IPS-NIHi11 (cell line): ENCODE data around the gene PIBF1.
"Not testable (repeated sequence)": the region's sequence is repeated elsewhere in the genome, so short reads cannot be mapped to it uniquely, and the experiment has no call there.

Source experiments
- DNase-seq: peaks from one replicate; pipeline ENCODE4 v3.0.0; 2012; ENCODE audit warnings: mixed read lengths, low spot score

Gene PIBF1, protein sequence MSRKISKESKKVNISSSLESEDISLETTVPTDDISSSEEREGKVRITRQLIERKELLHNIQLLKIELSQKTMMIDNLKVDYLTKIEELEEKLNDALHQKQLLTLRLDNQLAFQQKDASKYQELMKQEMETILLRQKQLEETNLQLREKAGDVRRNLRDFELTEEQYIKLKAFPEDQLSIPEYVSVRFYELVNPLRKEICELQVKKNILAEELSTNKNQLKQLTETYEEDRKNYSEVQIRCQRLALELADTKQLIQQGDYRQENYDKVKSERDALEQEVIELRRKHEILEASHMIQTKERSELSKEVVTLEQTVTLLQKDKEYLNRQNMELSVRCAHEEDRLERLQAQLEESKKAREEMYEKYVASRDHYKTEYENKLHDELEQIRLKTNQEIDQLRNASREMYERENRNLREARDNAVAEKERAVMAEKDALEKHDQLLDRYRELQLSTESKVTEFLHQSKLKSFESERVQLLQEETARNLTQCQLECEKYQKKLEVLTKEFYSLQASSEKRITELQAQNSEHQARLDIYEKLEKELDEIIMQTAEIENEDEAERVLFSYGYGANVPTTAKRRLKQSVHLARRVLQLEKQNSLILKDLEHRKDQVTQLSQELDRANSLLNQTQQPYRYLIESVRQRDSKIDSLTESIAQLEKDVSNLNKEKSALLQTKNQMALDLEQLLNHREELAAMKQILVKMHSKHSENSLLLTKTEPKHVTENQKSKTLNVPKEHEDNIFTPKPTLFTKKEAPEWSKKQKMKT

GRCh38 chr13:72781451-72782439 is at the start of gene PIBF1, which contains the start of gene DIS3:
Gene PIBF1 (plus strand): TSS chr13:72782133. CDS start chr13:72783470, 1,337 bp downstream.
Gene DIS3 (minus strand): TSS chr13:72781900. CDS start chr13:72781832, 68 bp downstream.
- peak; percentile 97 for DNase-seq

- no peak for DNase-seq
Measured at GRCh38 chr13:72737033-72737432, 44.9 kb upstream of the PIBF1 start.

DNA sequence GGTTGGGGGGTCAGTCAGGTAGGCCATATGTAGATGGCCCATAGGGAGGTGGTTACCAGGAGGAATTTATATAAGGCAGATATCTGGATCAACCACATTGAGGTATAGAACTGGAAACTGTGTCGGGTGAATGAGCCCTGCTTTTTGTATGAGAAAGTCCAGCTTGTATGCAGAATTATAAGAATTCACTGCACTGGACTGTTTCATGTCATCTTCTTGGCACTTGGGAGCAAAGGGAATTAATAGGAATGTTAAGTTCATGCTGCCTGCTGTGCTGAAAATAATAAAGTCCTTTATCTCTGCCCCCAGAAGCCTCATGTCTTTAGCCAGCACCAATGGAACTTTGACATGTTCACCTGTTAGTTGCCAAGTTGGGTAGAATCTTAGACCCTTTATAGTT is 41.9 kb upstream of the PIBF1 start:
- no peak for DNase-seq

- DNase-seq, result no peak
Measured at GRCh38 chr13:72745260-72745659, 36.7 kb upstream of the PIBF1 start.

DNA sequence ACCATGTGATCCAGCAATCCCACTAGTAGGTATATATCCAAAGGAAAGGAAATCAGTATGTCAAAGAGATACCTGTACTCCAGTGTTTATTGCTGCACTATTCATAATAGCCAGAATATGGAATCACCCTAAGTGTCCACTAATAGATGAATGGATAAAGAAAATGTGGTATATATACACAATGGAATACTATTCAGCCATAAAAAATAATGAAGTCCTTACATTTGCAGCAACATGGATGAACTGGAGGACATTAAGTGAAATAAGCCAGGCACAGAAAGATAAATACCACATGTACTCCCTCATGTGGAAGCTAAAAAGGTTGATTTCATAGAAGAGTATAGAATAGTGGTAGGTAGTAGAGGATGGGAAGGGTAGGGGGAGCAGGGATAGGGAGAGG is 30.7 kb upstream of the PIBF1 start:
- no peak for DNase-seq

DNA sequence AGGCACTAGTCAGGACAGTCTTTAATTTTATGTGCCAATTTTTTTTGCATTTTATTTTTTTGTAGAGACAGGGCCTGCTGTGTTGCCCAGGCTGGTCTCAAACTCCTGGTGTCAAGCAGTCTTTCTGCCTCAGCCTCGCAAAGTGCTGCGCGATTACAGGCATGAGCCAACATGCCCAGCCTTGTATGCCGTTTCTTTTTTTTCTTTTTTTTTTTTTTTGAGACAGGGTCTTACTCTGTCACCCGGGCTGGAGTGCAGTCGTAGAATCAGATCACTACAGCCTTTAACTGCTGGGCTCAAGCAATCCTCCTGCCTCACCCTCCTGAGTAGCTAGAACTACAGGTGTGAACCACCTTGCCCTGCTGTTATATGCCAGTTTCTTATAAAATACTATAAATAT is 27.8 kb upstream of the PIBF1 start:
- no peak for DNase-seq

GRCh38 chr13:72757792-72758535 is 24.0 kb upstream of the PIBF1 start:
- DNase-seq, result no peak

GRCh38 chr13:72760189-72760588 is 21.7 kb upstream of the PIBF1 start:
- DNase-seq, result no peak

GRCh38 chr13:72763411-72763810 is 18.5 kb upstream of the PIBF1 start:
- no peak for DNase-seq

DNA sequence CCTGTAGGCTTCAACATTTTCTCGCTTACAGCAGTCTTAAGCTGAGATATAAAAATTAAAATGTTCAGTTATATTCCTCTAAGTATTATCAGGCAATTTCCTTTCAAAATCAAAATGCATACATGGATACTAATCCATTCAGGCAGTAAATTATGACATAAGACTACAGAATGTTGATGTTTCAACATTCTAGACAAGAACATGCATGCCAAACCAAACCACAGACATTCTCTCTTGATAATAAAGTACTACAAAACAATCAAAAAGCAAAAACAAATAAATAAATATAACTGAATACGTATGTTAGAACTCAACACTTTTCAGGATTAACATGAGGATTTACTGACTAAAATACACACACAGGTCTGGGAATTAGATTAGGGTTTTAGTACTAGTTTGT is 7.9 kb upstream of the PIBF1 start:
- DNase-seq, result no peak

- no peak for DNase-seq
Measured at GRCh38 chr13:72782717-72783116, 784 bp downstream of the PIBF1 start.

DNA sequence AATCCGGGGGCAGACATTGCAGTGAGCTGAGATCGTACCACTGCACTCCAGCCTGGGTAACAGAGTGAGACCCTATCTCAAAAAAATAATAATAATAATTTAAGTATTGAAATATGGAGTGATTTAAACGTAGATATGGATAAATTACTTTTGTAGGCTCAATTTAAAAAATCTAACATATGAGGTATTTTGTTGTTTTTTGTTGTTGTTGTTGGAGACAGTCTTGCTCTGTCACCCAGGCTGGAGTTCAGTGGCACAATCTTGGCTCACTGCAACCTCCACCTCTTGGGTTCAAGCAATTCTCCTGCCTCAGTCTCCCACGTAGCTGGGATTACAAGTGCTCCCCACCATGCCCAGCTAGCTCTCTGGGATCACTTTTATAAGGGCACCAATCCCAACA is 2.7 kb downstream of the PIBF1 start:
- not testable (repeated sequence) for DNase-seq

- no peak for DNase-seq
Measured at GRCh38 chr13:72788831-72789230, 6.9 kb downstream of the PIBF1 start.

- no peak for DNase-seq
Measured at GRCh38 chr13:72792640-72793039, 10.7 kb downstream of the PIBF1 start.

DNA sequence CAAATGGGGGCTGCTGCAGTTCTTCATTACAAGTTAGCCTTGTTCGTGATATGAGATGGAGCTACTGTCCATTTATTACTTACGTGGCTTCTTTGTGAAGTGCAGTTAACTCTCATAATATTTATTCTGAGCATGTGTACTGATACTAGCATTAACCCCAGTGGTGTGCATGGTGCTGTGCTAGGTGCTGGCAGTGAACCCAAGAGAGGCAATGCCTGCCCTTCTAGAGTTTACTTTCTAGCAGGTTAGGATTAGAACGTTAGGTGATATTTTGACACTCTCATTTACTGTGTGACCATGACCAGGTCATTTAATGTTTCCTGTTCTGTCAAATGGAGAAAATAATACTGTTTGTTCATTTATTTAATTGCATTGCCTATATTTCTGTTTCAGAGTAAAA is 16.9 kb downstream of the PIBF1 start:
- DNase-seq, result no peak

GRCh38 chr13:72804301-72804700 is 22.4 kb downstream of the PIBF1 start:
- no peak for DNase-seq

DNA sequence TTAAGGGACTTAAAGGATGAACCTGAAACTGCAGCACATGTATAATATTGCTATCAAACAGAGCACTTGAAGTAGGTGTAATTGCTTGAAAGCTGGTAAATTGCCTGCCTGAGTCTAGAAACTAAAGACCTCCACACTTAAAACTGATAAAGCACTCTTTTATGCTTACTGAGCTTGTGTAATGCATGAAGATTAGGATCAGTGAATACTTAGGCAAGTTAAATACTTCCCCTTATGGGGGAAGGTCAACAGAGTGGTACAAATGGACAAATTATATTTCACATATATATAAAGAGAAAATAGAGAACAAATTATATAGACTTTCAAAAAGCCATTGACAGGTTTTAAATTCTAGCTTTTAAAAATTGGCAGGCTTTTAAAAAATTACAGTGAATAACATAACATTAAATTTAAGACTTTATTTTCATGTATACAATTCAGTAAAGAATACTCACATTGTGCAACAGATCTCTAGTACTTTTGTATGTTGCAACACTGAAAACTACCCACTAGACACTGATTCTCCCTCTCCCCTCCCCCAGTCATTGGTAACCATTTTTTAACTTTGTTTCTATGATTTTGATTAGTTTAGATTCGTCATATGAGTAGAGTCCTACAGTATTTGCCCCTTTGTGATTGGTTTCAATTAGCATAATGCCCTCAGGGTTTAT is 23.9 kb downstream of the PIBF1 start:
- DNase-seq, result no peak

GRCh38 chr13:72806514-72806913 is 24.6 kb downstream of the PIBF1 start:
- DNase-seq, result not testable (repeated sequence)

- peak; percentile 7 for DNase-seq
Measured at GRCh38 chr13:72808917-72809500, 27.1 kb downstream of the PIBF1 start.

- DNase-seq, result no peak
Measured at GRCh38 chr13:72820156-72820897, 38.4 kb downstream of the PIBF1 start.
